ENCODE measurements around the gene HOXA1. TPM values are rescaled to one million over a fixed set of nuclear protein-coding genes. Genes with fewer than 3 reads are reported as not detected.

HOXA1 gene
- polyA plus RNA-seq, 4 donors = 0.49 to 4.5 (median 0.81) TPM; not detected in 1

DNA sequence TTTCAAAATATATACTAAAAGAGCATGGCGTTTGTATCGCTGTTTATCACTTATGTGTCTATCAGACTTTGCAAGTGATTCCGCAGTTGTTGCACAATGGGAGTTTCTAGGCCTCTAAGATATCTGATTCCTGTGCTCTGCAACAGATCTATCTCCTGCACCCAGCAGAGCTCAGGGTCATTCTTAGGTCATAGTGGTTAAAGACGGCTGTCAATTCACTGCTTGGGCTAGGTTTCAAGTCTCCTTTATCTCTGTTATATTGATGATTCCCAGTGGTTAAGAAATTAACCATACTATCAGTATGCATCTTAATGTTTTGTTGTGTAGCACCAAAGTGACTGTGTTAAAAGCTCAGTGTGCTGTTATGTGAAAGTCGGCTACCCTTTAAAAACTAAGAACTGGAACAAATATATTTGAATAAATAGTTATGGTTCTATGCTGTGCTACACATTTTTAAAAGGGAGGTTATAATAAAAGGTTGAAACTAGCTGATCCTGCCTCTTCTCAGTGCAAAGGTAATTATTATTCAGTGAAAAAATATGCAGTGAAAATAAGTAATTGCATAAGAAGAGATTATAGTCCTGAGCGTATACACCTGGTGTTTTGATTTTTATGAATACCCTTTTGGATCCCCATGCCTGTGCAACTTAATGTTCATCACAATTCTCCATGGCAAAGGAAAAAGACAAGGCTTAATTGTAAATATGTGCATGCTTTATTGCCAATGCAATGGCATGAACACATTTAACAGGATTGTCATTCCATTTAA lies 24.0 kb downstream of the HOXA1 start:
- H3K4me3 ChIP-seq (ENCODE audit: low read depth in 1 of 3, low read length in 3 of 3) = no peak overlapping the region
- FAIRE-seq (no peak), DNase-seq (peak in 1 of 2 donors; percentile 34)
- H3K36me3 ChIP-seq (ENCODE audit: control insufficient read depth in 3 of 3, insufficient read depth in 2 of 3, low read depth in 1 of 3, low read length in 3 of 3) = no peaks in the 10 kb centered on the region
- no peaks in the 10 kb centered on the region for H3K9me3 ChIP-seq (ENCODE audit: control insufficient read depth in 2 of 2, insufficient read depth in 1 of 2, low read depth in 1 of 2, low read length in 1 of 2)
- H3K27ac ChIP-seq (ENCODE audit: low read depth in 1 of 3, low read length in 2 of 3) = no peak overlapping the region
- H3K4me1 ChIP-seq (ENCODE audit: control insufficient read depth in 3 of 3, insufficient read depth in 2 of 3, low read depth in 1 of 3, low read length in 2 of 3) = peaks cover 0 to 4% (median 0%) of the 10 kb centered on the region in 3 donors
- WGBS, 3 donors = 47 to 65% (median 49%) methylated on average over 6 of the region's 6 CpGs
- no peaks in the 10 kb centered on the region for H3K27me3 ChIP-seq (ENCODE audit: control insufficient read depth in 3 of 3, insufficient read depth in 3 of 3, low read length in 3 of 3)

DNA sequence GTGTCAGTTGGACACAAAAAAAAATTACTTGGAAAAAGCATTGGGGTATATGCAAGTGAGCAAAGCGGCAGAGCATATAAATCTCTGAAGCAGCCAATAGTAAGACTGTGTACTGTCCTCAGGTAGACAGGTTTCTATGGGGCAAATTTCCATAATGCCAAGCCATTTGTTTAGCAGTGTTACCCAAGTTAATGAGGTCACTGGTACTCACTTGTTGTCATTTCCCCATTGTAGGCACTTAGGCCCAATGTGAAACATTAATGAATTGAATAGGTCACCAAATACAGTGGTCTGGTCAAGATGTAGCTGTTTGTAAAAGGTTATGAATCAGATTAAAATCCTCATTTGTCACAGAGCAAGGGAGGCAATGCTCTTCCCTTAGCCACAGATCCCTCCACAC lies 27.5 kb downstream of the HOXA1 start:
- Histone ChIP-seq H3K4me1 (ENCODE audit: control insufficient read depth in 3 of 3, insufficient read depth in 2 of 3, low read depth in 1 of 3, low read length in 2 of 3) (no peaks in the 10 kb centered on the region), H3K27ac (ENCODE audit: low read depth in 1 of 3, low read length in 2 of 3) (no peak overlapping the region), H3K27me3 (ENCODE audit: control insufficient read depth in 3 of 3, insufficient read depth in 3 of 3, low read length in 3 of 3) (no peaks in the 10 kb centered on the region), H3K36me3 (ENCODE audit: control insufficient read depth in 3 of 3, insufficient read depth in 2 of 3, low read depth in 1 of 3, low read length in 3 of 3) (no peaks in the 10 kb centered on the region), H3K4me3 (ENCODE audit: low read depth in 1 of 3, low read length in 3 of 3) (no peak overlapping the region), H3K9me3 (ENCODE audit: control insufficient read depth in 2 of 2, insufficient read depth in 1 of 2, low read depth in 1 of 2, low read length in 1 of 2) (no peaks in the 10 kb centered on the region)
- WGBS, 3 donors = 93 to 100% (median 95%) methylated on average over 1 of the region's 1 CpG
- no peak for FAIRE-seq
- no peak for DNase-seq

DNA sequence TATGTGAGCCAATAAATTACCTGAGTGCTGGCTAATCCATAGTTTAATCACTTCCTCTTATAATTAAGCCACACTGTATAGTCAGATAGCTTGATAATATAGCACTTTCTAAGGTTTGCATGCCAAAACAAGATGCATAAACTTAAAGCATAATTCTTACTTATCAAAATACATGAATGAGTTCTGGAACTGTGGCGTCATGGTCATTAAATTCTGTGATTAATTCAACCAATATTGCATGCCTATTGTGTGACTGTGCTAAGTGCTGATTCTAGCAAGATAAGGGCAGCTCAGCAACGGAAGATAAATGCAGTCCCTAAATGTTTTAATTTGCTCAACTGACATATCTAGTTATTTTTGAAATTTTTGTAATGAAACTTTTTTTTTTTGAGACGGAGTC lies 29.7 kb downstream of the HOXA1 start:
- no peaks in the 10 kb centered on the region for H3K4me1 ChIP-seq (ENCODE audit: control insufficient read depth in 3 of 3, insufficient read depth in 2 of 3, low read depth in 1 of 3, low read length in 2 of 3)

DNA sequence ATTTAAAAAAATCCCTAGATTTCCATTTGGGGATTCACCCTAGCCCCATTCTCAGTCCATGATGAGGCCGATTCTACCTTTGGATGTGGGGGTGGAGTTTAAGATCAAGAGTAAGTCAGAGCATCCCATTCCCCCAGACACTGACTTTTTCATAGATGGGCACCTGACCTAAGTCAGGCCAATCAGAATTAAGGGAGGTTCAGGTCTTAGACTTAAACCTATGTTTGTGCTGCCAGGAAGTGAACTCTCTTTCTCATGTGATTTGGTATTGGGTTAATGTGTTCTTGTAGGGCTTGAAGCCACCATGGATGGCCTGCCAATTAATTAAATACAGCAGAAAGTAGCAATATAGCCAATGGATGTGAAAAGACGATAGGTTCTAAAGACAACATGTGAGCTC lies 30.1 kb downstream of the HOXA1 start:
- no peak for FAIRE-seq

More for the DNA sequence above, 29.7 kb downstream of the HOXA1 start:
- H3K27me3 ChIP-seq (ENCODE audit: control insufficient read depth in 3 of 3, insufficient read depth in 3 of 3, low read length in 3 of 3) = no peaks in the 10 kb centered on the region
- FAIRE-seq = no peak
- no peaks in the 10 kb centered on the region for H3K9me3 ChIP-seq (ENCODE audit: control insufficient read depth in 2 of 2, insufficient read depth in 1 of 2, low read depth in 1 of 2, low read length in 1 of 2)
- 47 to 71% (median 47%) methylated on average over 3 of the region's 3 CpGs for WGBS, 3 donors
- H3K27ac ChIP-seq (ENCODE audit: low read depth in 1 of 3, low read length in 2 of 3) = no peak overlapping the region
- peak in 1 of 2 donors; percentile 24 for DNase-seq
- no peaks in the 10 kb centered on the region for H3K36me3 ChIP-seq (ENCODE audit: control insufficient read depth in 3 of 3, insufficient read depth in 2 of 3, low read depth in 1 of 3, low read length in 3 of 3)
- no peak overlapping the region for H3K4me3 ChIP-seq (ENCODE audit: low read depth in 1 of 3, low read length in 3 of 3)

DNA sequence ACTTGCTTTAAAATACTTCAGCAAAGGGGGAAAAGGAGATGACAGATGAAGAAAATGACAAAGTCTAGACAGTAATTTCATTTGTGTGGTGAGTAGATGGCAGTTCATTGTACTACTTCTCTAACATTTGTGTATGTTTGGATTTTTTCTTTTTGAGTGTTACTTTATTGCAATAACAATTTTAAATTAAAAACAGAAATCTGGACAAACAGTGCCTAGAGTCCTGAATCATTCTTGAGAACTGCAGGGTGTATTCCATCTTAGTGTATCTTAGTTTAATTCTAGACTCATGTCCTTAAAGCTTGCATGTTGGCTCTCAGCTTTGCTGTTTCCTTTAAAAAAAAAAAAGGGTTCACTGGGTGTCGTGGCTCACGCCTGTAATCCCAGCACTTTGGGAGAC lies 31.1 kb downstream of the HOXA1 start:
- Histone ChIP-seq H3K27me3 (ENCODE audit: control insufficient read depth in 3 of 3, insufficient read depth in 3 of 3, low read length in 3 of 3) (no peaks in the 10 kb centered on the region), H3K27ac (ENCODE audit: low read depth in 1 of 3, low read length in 2 of 3) (no peak overlapping the region), H3K9me3 (ENCODE audit: control insufficient read depth in 2 of 2, insufficient read depth in 1 of 2, low read depth in 1 of 2, low read length in 1 of 2) (no peaks in the 10 kb centered on the region), H3K4me3 (ENCODE audit: low read depth in 1 of 3, low read length in 3 of 3) (no peak overlapping the region), H3K4me1 (ENCODE audit: control insufficient read depth in 3 of 3, insufficient read depth in 2 of 3, low read depth in 1 of 3, low read length in 2 of 3) (no peaks in the 10 kb centered on the region), H3K36me3 (ENCODE audit: control insufficient read depth in 3 of 3, insufficient read depth in 2 of 3, low read depth in 1 of 3, low read length in 3 of 3) (no peaks in the 10 kb centered on the region)
- 70 to 90% (median 80%) methylated on average over 2 of the region's 2 CpGs for WGBS, 3 donors
- FAIRE-seq (no peak), DNase-seq (no peak)

More for the DNA sequence above, 30.1 kb downstream of the HOXA1 start:
- Histone ChIP-seq H3K4me1 (ENCODE audit: control insufficient read depth in 3 of 3, insufficient read depth in 2 of 3, low read depth in 1 of 3, low read length in 2 of 3) (no peaks in the 10 kb centered on the region), H3K4me3 (ENCODE audit: low read depth in 1 of 3, low read length in 3 of 3) (no peak overlapping the region), H3K36me3 (ENCODE audit: control insufficient read depth in 3 of 3, insufficient read depth in 2 of 3, low read depth in 1 of 3, low read length in 3 of 3) (no peaks in the 10 kb centered on the region), H3K27ac (ENCODE audit: low read depth in 1 of 3, low read length in 2 of 3) (no peak overlapping the region), H3K27me3 (ENCODE audit: control insufficient read depth in 3 of 3, insufficient read depth in 3 of 3, low read length in 3 of 3) (no peaks in the 10 kb centered on the region), H3K9me3 (ENCODE audit: control insufficient read depth in 2 of 2, insufficient read depth in 1 of 2, low read depth in 1 of 2, low read length in 1 of 2) (no peaks in the 10 kb centered on the region)
- WGBS, 3 donors = 72 to 84% (median 74%) methylated on average over 2 of the region's 2 CpGs
- DNase-seq = no peak

DNA sequence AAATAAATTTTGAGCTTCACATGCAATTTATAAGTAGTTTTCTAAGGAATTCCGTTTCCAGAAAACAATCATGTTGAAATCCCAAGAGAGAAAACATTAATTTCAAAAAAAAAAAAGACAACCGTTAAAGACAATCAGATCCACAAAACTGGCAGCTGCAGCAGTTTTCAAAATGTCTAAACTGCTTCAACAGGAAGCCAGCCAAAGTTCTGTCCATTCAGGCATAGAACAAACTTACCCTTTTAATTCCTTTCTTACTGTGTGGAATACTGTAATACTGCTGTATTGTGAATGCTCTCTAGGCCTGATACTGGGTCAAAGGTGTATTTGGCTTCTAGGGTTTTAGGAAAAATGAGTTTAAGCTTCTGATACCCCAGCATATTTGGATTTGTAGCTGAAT lies 31.6 kb downstream of the HOXA1 start:
- no peaks in the 10 kb centered on the region for H3K27me3 ChIP-seq (ENCODE audit: control insufficient read depth in 3 of 3, insufficient read depth in 3 of 3, low read length in 3 of 3)
- H3K4me1 ChIP-seq (ENCODE audit: control insufficient read depth in 3 of 3, insufficient read depth in 2 of 3, low read depth in 1 of 3, low read length in 2 of 3) = no peaks in the 10 kb centered on the region
- DNase-seq (no peak), FAIRE-seq (no peak)
- WGBS, 3 donors = 42 to 49% (median 44%) methylated on average over 2 of the region's 2 CpGs
- no peak overlapping the region for H3K4me3 ChIP-seq (ENCODE audit: low read depth in 1 of 3, low read length in 3 of 3)
- H3K36me3 ChIP-seq (ENCODE audit: control insufficient read depth in 3 of 3, insufficient read depth in 2 of 3, low read depth in 1 of 3, low read length in 3 of 3) = no peaks in the 10 kb centered on the region
- no peak overlapping the region for H3K27ac ChIP-seq (ENCODE audit: low read depth in 1 of 3, low read length in 2 of 3)
- H3K9me3 ChIP-seq (ENCODE audit: control insufficient read depth in 2 of 2, insufficient read depth in 1 of 2, low read depth in 1 of 2, low read length in 1 of 2) = no peaks in the 10 kb centered on the region

DNA sequence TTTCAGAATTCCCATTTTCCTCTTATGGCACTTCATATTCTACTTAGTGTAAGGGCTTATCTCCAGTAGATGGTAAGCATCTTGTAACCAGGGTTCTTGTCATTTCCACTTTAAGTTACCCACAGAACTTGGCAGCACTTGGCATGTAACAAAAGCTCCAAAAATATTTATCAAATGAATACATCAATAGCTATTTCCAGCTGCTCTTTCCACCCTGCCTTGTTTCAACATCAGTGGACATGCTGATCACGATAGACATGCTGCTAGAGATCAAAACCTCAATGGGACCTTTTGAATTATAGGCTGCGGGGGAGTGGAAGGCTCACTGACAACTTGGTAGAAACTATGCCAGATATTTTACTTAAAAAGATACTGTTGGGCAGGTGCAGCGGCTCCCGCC lies 32.9 kb downstream of the HOXA1 start:
- no peak for DNase-seq
- H3K27me3 ChIP-seq (ENCODE audit: control insufficient read depth in 3 of 3, insufficient read depth in 3 of 3, low read length in 3 of 3) = no peaks in the 10 kb centered on the region
- H3K27ac ChIP-seq (ENCODE audit: low read depth in 1 of 3, low read length in 2 of 3) = no peak overlapping the region
- FAIRE-seq = no peak
- 90 to 94% (median 93%) methylated on average over 4 of the region's 4 CpGs for WGBS, 3 donors
- no peaks in the 10 kb centered on the region for H3K36me3 ChIP-seq (ENCODE audit: control insufficient read depth in 3 of 3, insufficient read depth in 2 of 3, low read depth in 1 of 3, low read length in 3 of 3)
- no peak overlapping the region for H3K4me3 ChIP-seq (ENCODE audit: low read depth in 1 of 3, low read length in 3 of 3)
- no peaks in the 10 kb centered on the region for H3K4me1 ChIP-seq (ENCODE audit: control insufficient read depth in 3 of 3, insufficient read depth in 2 of 3, low read depth in 1 of 3, low read length in 2 of 3)
- H3K9me3 ChIP-seq (ENCODE audit: control insufficient read depth in 2 of 2, insufficient read depth in 1 of 2, low read depth in 1 of 2, low read length in 1 of 2) = no peaks in the 10 kb centered on the region

DNA sequence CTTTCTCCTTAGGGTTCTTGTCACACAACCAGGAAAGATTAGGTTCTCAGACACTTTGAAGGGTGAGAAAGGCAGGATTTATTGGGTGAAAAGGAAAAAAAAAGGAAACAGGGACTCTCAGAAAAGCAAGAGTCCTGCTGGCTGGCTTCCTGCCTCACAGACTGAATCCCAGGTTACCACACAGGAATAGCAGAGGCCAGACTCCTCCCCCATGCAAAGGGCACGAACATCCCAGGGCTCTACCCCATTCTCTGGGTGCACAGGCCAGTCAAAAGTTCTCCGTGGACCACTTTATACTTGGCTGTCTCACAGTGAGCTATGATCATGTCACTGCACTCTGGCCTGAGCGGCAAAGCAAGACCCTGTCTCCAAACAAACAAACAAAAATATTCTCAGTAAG lies 42.6 kb downstream of the HOXA1 start:
- no peaks in the 10 kb centered on the region for H3K9me3 ChIP-seq (ENCODE audit: control insufficient read depth in 2 of 2, insufficient read depth in 1 of 2, low read depth in 1 of 2, low read length in 1 of 2)
- no peaks in the 10 kb centered on the region for H3K27me3 ChIP-seq (ENCODE audit: control insufficient read depth in 3 of 3, insufficient read depth in 3 of 3, low read length in 3 of 3)
- WGBS, 3 donors = 49 to 54% (median 54%) methylated on average over 3 of the region's 3 CpGs
- no peaks in the 10 kb centered on the region for H3K36me3 ChIP-seq (ENCODE audit: control insufficient read depth in 3 of 3, insufficient read depth in 2 of 3, low read depth in 1 of 3, low read length in 3 of 3)
- H3K4me1 ChIP-seq (ENCODE audit: control insufficient read depth in 3 of 3, insufficient read depth in 2 of 3, low read depth in 1 of 3, low read length in 2 of 3) = no peaks in the 10 kb centered on the region
- no peak overlapping the region for H3K27ac ChIP-seq (ENCODE audit: low read depth in 1 of 3, low read length in 2 of 3)
- H3K4me3 ChIP-seq (ENCODE audit: low read depth in 1 of 3, low read length in 3 of 3) = no peak overlapping the region
- no peak for FAIRE-seq
- no peak for DNase-seq

DNA sequence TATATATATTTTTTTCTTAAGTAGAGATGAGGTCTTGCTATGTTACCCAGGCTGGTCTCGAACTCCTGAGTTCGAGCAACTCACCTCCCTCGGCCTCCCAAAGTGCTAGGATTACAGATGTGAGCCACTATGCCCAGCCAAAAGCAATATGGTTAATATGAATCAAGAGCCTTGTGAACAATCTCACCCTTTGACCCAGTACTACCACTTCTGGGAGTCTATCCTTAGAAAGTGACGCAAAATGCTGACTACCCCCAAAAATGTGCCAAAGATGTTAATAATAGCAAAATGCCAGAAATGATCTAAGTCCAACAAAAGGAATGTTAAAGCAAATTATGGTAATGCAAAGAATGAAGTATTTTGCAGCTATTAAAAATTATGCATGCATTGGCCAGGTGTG lies 44.3 kb downstream of the HOXA1 start:
- FAIRE-seq (no peak), DNase-seq (no peak)
- no peaks in the 10 kb centered on the region for H3K4me1 ChIP-seq (ENCODE audit: control insufficient read depth in 3 of 3, insufficient read depth in 2 of 3, low read depth in 1 of 3, low read length in 2 of 3)
- H3K9me3 ChIP-seq (ENCODE audit: control insufficient read depth in 2 of 2, insufficient read depth in 1 of 2, low read depth in 1 of 2, low read length in 1 of 2) = no peaks in the 10 kb centered on the region
- no peaks in the 10 kb centered on the region for H3K36me3 ChIP-seq (ENCODE audit: control insufficient read depth in 3 of 3, insufficient read depth in 2 of 3, low read depth in 1 of 3, low read length in 3 of 3)
- no peak overlapping the region for H3K27ac ChIP-seq (ENCODE audit: low read depth in 1 of 3, low read length in 2 of 3)
- no peaks in the 10 kb centered on the region for H3K27me3 ChIP-seq (ENCODE audit: control insufficient read depth in 3 of 3, insufficient read depth in 3 of 3, low read length in 3 of 3)
- no peak overlapping the region for H3K4me3 ChIP-seq (ENCODE audit: low read depth in 1 of 3, low read length in 3 of 3)
- WGBS, 3 donors = 89 to 91% (median 89%) methylated on average over 4 of the region's 4 CpGs

Data from small intestine (tissue), 7 donors.